Germinal center (tissue), 1 donor: ENCODE results near the gene AGXT2.
A peak's percentile ranks its signal among the peaks of the same experiment; 100 is the strongest.

Experiments
- DNase-seq: peaks from one replicate; pipeline ENCODE4 v3.0.0; 2012; ENCODE audit warnings: mixed read lengths, low spot score

Gene AGXT2, protein sequence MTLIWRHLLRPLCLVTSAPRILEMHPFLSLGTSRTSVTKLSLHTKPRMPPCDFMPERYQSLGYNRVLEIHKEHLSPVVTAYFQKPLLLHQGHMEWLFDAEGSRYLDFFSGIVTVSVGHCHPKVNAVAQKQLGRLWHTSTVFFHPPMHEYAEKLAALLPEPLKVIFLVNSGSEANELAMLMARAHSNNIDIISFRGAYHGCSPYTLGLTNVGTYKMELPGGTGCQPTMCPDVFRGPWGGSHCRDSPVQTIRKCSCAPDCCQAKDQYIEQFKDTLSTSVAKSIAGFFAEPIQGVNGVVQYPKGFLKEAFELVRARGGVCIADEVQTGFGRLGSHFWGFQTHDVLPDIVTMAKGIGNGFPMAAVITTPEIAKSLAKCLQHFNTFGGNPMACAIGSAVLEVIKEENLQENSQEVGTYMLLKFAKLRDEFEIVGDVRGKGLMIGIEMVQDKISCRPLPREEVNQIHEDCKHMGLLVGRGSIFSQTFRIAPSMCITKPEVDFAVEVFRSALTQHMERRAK

DNA sequence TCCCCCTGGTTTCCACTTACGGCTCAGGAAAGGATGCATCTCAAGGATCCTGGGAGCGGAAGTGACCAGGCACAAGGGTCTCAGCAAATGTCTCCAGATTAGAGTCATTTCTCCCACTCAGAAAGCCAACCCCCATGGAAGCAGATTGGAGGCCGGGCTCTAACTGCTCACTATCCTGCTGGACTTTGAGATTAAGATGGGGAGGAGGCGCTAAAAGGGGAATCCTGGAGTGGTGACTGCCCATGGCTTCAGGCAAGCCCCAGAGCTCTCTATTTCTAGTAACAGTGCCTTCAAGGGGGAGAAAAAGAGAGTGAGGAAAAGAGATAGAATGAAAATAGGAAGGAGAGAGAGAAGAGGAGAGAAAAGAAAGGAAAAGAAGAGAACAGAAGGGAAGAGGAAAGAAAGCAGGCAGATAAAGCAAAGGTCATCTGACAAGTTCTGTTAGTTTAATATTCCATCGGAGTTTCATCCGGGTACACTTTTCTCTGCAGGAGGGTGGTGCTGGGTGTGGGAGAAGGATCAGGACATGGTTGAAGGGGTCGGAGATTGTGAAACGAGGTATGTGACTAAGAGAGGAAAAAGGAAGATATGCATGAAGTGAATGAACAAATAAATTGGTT, at the start of gene AGXT2:
Gene AGXT2 (minus strand): TSS at position 165 of the 620 bp plus-strand sequence. CDS start 57 bp downstream, at position 108.
- no peak for DNase-seq

DNA sequence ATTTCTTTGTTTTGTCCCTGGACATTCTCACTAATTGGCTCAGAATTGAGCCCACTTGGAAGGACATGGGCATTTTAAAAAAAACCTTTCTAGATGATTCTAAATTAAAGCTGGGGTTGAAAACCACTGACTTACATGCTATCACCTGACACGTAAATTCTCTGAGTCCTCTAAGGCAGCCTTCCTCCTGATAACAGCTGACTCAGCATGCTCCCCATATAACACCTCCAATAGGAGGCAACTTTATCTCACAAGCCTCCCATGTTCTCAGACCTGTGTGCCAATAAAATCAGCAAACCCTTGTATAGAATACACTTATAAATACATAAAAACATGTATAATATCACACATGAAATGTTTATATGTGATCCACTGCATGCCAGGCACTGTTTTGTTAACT, 49.2 kb upstream of the AGXT2 start:
- DNase-seq = no peak

DNA sequence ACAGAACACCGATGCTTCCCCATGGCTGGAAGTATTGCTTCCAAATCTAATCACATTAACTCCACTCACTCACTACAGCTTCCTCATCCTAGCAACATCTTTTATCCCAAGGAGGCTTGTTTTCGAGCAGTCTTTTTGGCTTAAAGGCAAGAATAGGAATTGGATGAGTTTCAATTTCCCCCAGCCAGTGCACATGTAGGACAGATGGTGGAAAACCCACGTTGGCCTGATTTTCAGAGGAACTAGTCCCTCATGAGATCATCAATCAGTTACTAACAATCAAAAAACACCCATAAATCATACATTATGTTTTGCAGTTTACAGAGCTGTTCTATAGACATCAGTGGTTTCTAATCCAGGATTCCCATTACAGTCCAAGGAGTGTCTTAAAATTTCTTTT, 48.5 kb upstream of the AGXT2 start:
- DNase-seq = no peak

DNA sequence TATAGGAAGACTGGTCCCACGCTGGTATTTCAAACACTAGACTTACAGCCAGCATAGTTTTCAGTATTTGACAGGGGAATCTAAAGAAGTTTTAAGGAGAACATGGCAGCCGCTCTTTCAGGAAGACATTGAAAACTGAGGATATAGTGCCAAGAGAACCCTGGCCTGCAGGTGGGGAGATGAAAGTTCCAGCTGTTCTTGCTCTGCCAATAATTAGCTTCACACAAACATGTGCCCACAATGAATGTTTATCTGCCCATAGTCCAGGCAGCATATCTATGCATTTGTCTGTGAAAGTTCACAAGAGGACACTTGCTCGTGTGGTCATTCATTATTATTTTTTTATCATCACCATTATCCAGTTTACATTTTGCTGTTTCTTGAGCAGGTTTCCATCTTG, 47.6 kb upstream of the AGXT2 start:
- DNase-seq = no peak

DNA sequence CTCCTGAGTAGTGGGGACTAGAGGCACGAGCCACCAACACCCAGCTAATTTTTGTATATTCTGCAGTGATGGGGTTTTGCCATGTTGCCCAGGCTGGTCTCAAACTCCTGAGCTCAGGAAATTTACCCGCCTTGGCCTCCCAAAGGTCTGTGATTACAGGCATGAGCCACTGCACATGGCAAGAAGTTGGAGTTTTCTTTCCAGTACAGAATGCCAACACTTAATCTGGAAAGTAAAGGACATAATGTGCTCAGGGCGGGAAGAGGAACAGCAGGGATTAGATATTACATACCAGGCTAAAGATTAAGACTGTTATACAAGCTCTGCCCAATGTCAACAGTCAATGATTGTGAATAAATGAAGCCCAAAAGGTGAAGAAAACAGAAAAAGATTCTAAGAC, 47.2 kb upstream of the AGXT2 start:
- no peak for DNase-seq

DNA sequence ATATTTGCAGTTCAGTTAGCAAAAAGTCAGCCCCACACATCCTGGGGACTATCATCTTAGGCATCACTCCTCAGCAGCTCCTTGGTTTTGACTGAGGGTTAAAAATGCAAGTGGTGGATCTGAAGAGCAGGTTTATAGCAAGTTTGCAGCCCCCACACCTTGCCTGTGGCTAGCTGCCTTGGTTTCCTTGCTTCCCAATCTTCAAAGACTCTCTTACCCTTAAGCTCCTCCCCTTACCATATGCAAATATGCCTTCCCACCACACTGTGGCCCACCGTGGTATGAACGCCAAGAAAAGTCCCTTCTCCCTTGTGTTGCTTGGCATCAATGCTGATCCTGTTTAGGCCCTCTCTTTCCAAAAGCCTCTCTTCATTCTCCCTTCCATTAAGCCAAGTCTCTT, 45.0 kb upstream of the AGXT2 start:
- no peak for DNase-seq

DNA sequence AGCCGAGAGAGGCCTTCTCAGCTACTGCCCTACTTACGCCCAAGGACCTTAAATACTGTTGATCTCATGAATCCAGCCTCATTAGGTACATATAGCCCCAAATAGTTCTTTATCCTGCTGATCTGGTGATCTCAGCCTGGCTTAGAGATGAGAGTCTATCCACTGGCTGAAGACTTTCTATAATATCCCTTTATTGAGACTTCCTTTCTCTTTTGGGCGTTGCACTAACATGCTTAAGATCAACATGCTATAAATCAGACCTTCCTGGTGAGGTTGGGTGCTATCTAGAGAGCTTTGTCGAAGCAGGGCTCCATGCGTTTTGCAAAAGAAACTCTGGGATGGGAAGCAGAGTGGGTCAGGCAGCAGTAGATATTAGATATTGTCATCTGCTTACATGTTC, 44.0 kb upstream of the AGXT2 start:
- no peak for DNase-seq

DNA sequence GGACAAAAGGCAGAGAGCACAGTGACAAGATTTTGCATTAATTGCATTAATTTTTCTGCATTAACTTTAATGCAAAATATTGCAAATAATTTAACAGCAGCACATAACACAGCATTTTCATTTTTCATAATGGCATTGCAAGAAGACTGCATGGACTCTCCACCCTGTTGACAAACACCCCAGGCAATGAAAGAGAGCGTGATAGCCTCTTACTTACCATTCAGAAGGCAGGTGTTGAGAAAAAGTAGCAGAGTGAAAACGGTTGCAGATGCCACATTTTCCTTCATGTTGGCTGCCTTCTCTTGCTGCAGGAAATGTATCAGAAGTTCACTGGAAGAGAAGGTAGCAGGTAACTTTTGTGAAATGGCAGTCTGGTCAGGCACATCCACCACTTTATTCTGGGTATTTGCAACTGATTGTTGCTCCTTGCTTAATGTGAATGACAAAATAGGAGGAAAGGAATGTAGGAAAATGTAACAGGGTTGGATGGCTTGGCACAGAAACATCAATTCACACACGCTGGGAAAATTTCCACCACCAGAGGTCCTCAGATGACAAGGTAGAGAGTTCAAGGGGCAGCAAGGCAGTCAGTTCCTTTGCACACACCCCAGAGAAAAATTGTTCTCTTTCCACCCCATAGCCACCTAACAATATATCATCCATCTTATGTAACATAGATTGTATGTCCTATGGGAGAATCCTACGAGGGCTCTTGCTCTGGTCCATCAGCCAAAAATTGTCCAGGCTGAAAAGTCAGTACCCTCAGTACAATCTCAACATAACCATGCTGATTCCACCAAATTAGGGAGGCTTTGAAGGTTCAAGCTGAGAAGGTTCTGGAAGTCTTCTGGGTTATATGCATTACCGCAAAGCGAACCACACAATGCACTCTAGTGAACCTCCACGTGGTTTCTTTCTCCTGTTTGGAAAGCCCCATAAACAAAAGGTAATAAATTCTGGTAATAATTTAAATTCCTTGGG, 41.9 kb upstream of the AGXT2 start:
- DNase-seq = peak; percentile 16

DNA sequence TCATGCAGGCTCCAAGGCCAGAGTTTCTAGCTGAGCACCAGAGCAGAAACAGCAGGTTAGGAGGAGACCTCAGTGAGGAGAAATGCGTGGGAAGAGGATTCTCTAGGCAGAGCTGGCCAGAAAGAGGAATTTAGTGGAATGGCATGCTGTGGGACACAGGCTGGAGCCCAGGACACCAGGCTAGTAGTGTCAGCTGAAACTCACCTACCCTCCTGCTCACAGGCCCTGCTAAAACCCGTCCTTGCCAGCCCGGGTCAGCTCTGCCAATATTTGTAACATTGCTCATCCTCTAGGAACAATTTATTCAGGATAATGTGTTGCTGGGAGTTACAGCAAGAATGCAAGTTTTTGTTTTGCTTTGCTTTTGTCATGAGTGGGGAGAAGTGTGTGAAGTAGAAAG, 40.2 kb upstream of the AGXT2 start:
- no peak for DNase-seq

DNA sequence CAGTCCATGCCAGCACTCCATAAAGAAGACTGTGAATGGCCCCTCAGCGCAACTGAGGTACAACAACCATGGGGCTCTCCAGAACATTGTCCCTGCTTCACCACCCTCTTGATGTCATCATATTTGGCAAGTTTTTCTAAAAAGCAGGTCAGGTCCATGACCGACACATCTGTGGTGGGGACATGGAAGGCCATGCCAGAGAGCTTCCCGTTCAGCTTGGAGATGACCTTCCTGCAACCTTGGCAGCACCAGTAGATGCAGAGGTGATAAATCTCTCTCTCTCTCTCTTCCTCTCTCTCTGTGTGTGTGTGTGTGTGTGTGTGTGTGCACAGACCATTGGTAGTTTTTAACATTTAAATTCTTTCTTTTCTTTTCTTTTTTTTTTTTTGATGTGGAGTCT, 35.4 kb upstream of the AGXT2 start:
- no peak for DNase-seq

DNA sequence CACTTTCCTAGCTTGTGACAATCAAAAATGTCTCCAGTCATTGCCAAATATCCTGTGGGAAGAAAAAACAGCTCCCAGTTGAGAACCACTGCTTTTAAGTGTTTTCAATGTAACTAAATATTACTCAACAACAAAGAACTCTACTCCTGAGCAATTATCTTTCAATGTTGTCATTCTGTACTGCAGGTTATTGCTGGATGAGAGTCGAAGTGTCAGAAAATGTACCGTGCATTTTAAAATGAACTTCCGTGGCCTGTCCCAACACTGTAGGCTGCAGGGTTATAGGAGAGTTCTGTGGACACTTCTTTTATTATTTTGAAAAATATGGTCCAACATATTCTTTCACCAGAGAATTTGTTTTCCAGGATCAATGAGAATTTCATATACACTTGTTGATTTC, 34.8 kb upstream of the AGXT2 start:
- DNase-seq = no peak

DNA sequence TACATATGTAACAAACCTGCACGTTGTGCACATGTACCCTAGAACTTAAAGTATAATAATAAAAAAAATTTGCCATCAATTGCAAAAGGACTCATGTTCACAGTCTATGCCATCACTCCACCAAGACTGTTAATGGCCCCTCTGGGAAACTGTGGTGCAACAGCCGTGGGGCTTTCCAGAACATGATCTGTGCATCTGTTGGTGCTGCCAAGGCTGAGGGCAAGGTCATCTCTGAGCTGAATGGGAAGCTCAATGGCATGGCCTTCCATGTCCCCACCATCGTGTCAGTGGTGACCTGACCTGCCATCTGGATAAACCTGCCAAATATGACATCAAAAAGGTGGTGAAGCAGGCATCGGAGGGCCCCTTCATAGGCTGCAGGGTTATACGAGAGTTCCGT, 33.4 kb upstream of the AGXT2 start:
- DNase-seq = no peak

DNA sequence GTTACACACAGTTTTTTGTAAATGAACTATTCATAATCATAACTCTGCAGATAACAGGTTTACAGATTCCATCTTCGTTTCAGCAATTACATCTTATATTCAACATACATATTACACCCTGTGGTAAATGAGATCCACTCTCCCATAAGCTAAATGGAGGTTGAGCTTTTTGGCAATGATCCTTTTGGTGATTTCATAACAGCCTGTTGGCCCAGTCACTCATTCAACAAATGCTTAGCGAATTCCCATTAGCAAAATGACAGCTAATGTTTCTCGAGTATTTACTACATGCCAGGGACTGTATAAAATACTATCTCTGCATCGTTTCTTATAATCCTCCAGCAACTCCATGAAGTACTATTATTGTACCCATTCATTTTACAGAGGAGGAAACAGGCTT, 25.4 kb upstream of the AGXT2 start:
- DNase-seq = no peak

DNA sequence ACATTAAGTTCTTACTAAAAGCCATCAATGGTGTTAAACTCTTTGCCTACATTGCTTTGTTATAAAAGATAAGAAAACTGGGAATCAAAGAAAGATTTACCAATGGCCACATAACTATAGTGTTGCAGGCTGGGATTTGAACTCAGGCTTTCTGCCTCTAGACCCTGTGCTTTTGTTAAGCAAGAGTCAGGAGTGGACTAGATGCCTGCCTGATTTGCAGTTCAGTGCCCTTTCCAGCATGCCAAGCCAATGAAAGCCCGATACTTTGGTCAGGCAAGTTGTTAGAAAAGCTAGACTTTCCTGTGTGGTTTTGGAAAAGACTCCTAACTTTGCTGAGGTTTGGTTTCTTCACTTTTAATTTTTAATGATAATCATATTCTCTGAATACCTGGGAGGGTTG, 21.4 kb upstream of the AGXT2 start:
- DNase-seq = no peak

DNA sequence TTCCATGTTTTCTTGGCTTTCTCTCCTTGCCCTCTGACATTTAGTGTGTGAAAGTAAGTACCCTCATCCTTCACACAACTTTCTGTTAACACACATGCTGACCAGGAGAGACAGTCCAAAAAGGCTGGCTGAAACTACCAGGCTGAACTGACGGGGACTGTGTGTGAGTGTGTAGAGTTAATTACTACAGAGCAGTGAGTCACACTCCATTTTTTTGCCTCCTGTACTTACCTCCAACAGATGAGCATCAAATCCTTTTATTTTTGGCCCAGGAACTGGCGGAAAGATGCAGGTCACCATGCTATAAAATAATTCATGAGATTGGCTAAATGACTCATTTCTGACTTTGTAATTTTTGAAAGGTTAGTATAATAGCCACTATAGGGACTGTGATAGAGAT, 20.2 kb upstream of the AGXT2 start:
- no peak for DNase-seq

DNA sequence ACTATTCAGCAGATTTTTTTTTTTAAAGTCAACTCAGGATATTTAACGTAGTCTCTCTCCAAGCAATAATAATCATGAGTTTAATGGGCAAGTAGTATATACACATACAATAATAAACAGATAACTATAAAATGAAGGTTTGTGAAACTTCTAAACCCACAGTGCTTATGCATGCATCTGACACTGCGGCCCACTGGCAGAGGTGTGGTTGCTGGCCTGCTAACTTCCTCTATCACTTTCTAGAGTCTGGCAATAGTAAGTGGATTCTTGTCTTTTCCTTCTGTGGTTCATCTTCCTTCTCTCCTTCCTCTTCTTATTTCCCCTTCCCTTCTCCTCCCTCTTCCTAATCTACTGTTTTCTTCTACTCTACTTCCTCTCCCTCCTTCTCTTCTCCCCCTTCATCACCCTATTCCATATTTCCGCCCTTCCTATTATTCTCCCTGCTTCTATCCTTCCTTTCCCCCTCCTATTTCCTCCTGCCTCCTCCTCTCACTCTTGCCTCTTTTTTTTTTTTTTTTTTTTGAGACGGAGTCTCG, 18.6 kb upstream of the AGXT2 start:
- DNase-seq = peak; percentile 14

DNA sequence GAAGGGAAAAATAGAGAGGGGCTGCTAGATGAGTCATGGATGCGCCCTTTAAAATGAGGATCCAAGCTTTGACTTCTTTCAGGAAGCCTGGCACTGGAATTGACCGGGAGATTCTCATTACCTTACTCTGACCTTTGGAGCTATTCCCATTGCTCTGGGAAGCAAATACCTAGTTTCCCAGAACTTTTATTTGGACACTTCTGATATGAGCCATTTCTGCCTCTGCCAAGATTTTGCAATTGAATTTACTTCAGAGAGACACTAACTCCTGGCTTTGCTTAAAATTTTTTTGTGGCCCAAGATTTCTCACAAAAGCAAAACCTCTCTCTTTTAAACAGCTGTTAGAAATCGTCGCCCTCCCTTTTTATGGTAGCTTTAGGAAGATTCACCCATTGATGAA, 15.7 kb upstream of the AGXT2 start:
- DNase-seq = no peak

DNA sequence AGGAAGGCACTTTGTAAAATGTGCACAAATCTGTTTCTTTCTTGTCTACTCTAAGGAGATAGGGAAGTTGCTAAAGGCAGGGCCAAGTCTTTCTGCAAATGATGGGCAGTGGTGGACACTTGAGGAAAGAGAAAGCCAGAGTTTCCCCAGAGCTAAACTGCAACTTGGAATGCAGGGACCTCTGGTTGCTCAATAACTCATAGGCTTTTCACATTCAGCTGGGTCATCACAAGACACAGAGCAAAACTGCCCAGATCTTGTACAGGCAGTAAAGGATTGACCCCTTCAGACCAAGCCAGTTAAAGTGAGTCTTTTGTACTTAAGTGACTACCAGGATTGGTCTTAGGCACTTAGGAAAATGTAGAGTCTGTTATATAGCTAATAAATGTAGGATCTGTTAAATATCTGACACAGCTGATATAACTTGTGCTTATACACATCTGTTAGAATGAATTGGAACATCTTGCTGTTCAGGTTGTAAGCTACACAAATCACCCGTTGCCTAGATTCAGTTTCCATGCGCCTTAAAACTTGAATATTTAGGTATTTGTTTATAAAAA, 13.5 kb upstream of the AGXT2 start:
- no peak for DNase-seq

DNA sequence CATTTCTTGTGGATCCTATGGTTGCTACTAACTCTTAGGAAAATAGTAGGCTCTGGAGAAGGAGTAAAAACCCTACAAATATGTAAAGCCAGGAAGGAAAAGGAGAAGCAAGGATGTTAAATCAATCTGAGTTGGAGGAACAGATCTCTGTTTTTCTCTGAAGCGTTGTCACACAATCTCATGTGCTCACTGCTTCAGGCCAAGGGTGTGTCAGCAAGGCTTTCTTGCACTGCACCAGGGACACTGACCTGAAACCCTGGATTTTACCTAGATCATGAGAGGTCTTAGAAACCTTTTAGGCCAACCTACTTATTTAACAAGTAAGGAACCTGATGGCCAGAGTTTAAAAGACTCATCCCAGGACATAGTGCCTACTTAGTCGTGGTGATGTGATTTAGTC, 12.5 kb upstream of the AGXT2 start:
- DNase-seq = no peak

DNA sequence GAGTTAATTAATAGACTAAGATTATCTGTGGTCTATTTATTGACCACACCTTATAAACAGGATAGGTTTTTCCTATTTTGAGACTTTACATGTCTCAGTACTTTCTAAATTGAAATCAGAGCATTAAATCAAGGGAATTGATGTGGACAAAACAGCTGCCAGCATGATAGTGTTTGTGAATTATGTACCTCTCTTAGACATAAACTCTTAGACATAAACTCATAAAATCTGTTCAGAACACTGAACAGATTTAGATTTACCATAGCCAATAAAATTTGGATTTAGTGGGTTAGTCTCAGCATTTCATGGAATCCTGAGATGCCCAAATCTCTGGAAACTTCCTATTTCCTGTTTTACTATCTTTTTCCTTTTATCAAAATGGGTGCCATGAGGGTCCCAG, 11.5 kb upstream of the AGXT2 start:
- no peak for DNase-seq

DNA sequence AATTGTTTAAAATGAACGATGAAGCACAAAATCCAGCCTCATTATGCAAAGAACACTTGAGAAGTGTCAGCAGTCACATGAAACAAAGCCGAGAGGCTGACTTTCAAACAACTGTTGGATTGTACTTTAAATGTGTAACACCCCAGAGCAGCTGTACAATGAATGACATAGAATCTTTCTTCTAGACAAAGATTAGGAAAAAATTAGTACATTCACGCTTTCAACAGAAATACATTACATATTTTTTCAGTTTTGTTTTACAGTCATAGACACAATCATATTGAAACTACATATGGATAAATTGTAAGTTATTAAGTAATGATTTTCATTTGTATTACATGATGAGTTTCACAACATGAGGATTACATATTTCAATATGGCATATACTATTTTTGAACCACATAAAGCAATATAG, 10.6 kb upstream of the AGXT2 start:
- no peak for DNase-seq

DNA sequence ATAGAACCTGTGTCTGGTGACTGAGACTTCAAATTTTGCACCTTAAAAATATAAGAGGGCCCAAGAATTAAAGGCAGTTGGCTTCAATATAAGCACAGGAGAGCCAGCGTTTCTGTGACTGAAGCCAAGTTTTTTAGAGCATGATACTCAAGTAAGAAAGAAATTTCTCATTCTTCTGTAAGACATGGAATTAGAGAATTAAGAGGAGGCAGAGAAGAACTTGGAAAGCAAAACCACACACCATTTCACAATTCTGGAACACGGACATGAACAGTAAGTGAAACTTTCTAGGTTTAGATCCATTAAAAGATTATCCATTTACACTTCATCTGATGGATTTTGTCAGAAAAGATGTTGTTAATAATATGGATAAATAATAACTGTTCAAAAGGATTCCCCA, 8.9 kb upstream of the AGXT2 start:
- DNase-seq = no peak
